ENCODE measurements around the gene CAPRIN2. TPM values are rescaled to one million over a fixed set of nuclear protein-coding genes. Genes with fewer than 3 reads are reported as not detected.

Gene CAPRIN2
- total RNA-seq, 2 experiments from 2014 or later, result 8.8 to 9.1 TPM

- ChIA-PET POLR2A (no interaction called here), CTCF (no interaction called here)
These were observed 75.5 kb downstream of the CAPRIN2 start for GRCh38 chr12:30679241-30679640.

GRCh38 chr12:30678221-30678620 lies 76.5 kb downstream of the CAPRIN2 start:
- CTCF ChIA-PET, result no interaction called here
- POLR2A ChIA-PET, result no interaction called here

- ChIA-PET CTCF (no interaction called here), POLR2A (no interaction called here)
These were observed 93.5 kb downstream of the CAPRIN2 start for GRCh38 chr12:30661210-30661609.

Other genes starting within 250 kb of the CAPRIN2 start
- 10 to 100 TPM; 51.1 to 56.9 TPM for gene IPO8, start 59.1 kb downstream of the CAPRIN2 start, total RNA-seq
- gene TSPAN11, start 171.8 kb upstream of the CAPRIN2 start, total RNA-seq, result not detected

Data from activated CD8-positive, alpha-beta memory T cell treated with anti-CD3 and anti-CD28 coated beads for 36 hours (primary cell).